Kidney glomerular epithelial cell (primary cell): ENCODE results near the gene RENBP.
A peak's percentile ranks its signal among the peaks of the same experiment; 100 is the strongest.
"Not testable (repeated sequence)": the region's sequence is repeated elsewhere in the genome, so short reads cannot be mapped to it uniquely, and the experiment has no call there.

Experiments
- DNase-seq: peaks from one replicate; lab custom pipeline; 2025; lab: John Stamatoyannopoulos, UW

RENBP gene

GRCh38 chrX:153944140-153944799, at the start of gene RENBP:
TSS of gene RENBP (minus strand) at chrX:153944643. CDS start at chrX:153944610, 33 bp downstream.
- DNase-seq: no peak

GRCh38 chrX:153993978-153994377, 49.5 kb upstream of the RENBP start:
- DNase-seq: no peak

- no peak for DNase-seq
Observed at GRCh38 chrX:153993079-153993478, 48.6 kb upstream of the RENBP start.

- DNase-seq: no peak
Observed at GRCh38 chrX:153992180-153992579, 47.7 kb upstream of the RENBP start.

GRCh38 chrX:153991013-153991580, 46.7 kb upstream of the RENBP start:
- DNase-seq: no peak

- DNase-seq: no peak
Observed at GRCh38 chrX:153989973-153990655, 45.7 kb upstream of the RENBP start.

- DNase-seq: peak; percentile 27
Observed at GRCh38 chrX:153988493-153988892, 44.0 kb upstream of the RENBP start.

GRCh38 chrX:153984351-153985178, 40.1 kb upstream of the RENBP start:
- no peak for DNase-seq

- DNase-seq: no peak
Observed at GRCh38 chrX:153983321-153983801, 38.9 kb upstream of the RENBP start.

GRCh38 chrX:153981771-153982533, 37.5 kb upstream of the RENBP start:
- DNase-seq: no peak

- DNase-seq: no peak
Observed at GRCh38 chrX:153981231-153981630, 36.8 kb upstream of the RENBP start.

GRCh38 chrX:153980394-153980793, 36.0 kb upstream of the RENBP start:
- DNase-seq: not testable (repeated sequence)

GRCh38 chrX:153974726-153975286, 30.4 kb upstream of the RENBP start:
- no peak for DNase-seq

GRCh38 chrX:153974003-153974725, 29.7 kb upstream of the RENBP start:
- DNase-seq: no peak

GRCh38 chrX:153973127-153974002, 28.9 kb upstream of the RENBP start:
- DNase-seq: no peak

- peak; percentile 49 for DNase-seq
Observed at GRCh38 chrX:153972368-153973126, 28.1 kb upstream of the RENBP start, which contains the start of gene TMEM187. TSS of gene TMEM187 (plus strand) at chrX:153972754. CDS start at chrX:153982063, 9,309 bp downstream.

- DNase-seq: peak; percentile 75
Observed at GRCh38 chrX:153971450-153972367, 27.3 kb upstream of the RENBP start, which contains the start of gene HCFC1. TSS of gene HCFC1 (minus strand) at chrX:153971818. CDS start at chrX:153970840, 978 bp downstream.
